K562 treated with DMSO at 1 percent for 12 hours (cell line): Measurements from ENCODE around the gene AATF. TPM values are rescaled to one million over a fixed set of nuclear protein-coding genes. Genes with fewer than 3 reads are reported as not detected.

Experiments
- total RNA-seq: library from RNA; unstranded; fragments of 300-600 nt; gene quantifications from 2 replicates; pipeline ENCODE4 v1.2.3, GENCODE V29; 2022; ENCODE audit not compliant: insufficient read depth

Gene AATF
- total RNA-seq, result 75.0 and 82.1 TPM in 2 replicates

GRCh38 chr17:36948717-36949460 lies at the start of gene AATF:
TSS of gene AATF (plus strand) at chr17:36948954. CDS start at chr17:36949126, 172 bp downstream.

GRCh38 chr17:36937001-36937958 lies 11.5 kb upstream of the AATF start, which contains the start of gene LHX1:
TSS of gene LHX1 (plus strand) at chr17:36937475. CDS start at chr17:36938198, 723 bp downstream.

Other genes starting within 250 kb of the AATF start
- gene LHX1, start 11.5 kb upstream of the AATF start, total RNA-seq, result not detected in 2 replicates